GM12891 (cell line): Measurements from ENCODE around the gene MFAP2.
"Not testable (repeated sequence)": the region's sequence is repeated elsewhere in the genome, so short reads cannot be mapped to it uniquely, and the experiment has no call there.

ENCODE experiments used
- POLR2A ChIP-seq: IDR thresholded peaks from 2 replicates; pipeline ENCODE4 v1.6.1; 2011; ENCODE audit warnings: low read depth, low read length, control low read depth
- POLR2AphosphoS5 ChIP-seq: IDR thresholded peaks from 2 replicates; pipeline ENCODE4 v1.6.1; 2011; ENCODE audit warnings: low read depth, low read length, control low read depth

DNA sequence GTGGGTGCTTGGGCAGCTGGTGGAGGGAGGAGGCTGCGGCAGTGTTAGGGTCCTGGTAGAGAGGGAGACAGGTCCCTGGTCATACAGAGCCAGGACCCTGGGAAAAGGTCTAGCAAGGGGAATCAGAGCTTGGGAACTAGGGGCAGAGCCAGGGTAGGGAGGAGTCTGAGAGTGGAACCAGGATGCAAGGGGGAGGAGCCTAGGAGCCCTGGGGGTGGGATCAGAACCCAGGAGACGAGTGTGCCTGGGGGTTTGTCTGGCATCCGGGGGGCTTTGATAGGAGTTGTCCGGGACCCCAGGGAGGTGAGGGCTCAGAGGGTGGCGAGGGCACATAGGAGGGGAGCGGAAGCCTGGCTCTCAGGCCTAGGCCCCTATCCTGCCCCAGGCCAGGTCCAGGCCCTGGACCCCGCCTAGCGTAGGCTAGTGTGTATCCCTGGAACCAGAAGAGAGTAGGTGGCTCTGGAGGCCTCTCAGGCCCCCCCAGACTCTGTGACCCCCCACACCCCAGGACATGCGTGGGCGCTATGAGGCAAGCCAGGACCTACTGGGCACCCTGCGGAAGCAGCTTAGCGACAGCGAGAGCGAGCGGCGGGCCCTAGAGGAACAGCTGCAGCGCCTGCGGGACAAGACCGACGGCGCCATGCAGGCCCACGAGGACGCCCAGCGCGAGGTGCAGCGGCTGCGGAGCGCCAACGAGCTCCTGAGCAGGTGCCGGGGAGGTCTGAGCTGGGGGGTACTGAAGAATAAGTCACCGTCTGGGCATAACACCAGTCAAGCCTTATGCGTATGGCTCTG, 40.8 kb downstream of the MFAP2 start:
- not testable (repeated sequence) for TF ChIP-seq POLR2AphosphoS5, POLR2A
